Liver (tissue), 9 donors: ENCODE data around the gene INPP4A. TPM values are rescaled to one million over a fixed set of nuclear protein-coding genes. Genes with fewer than 3 reads are reported as not detected.
A peak's percentile ranks its signal among the peaks of the same experiment; 100 is the strongest.

Experiments
- DNase-seq: peaks from one replicate; pipeline ENCODE4 v3.0.0-alpha.2; 2017; ENCODE audit warnings: low spot score
- H3K27ac ChIP-seq, 2 donors: one replicate each; pipeline ENCODE4 v1.7.0; 2013; ENCODE audit warnings: inconsistent platforms in 2 of 2, low read length in 2 of 2, control low read depth in 1 of 2, low read depth in 1 of 2, mild to moderate bottlenecking in 1 of 2
- H3K27me3 ChIP-seq, 4 donors: one replicate each; pipeline versions ENCODE4 v1.6.1 to v1.7.0; 2013; ENCODE audit warnings: low read length in 3 of 4, inconsistent platforms in 1 of 4, mild to moderate bottlenecking in 1 of 4, moderate library complexity in 1 of 4; ENCODE audit not compliant: control insufficient read depth in 4 of 4, insufficient read depth in 4 of 4
- H3K36me3 ChIP-seq, 4 donors: one replicate each; pipeline versions ENCODE4 v1.6.1 to v1.7.0; 2013; ENCODE audit warnings: low read length in 3 of 4, mild to moderate bottlenecking in 3 of 4, low read depth in 1 of 4, moderate library complexity in 1 of 4; ENCODE audit not compliant: control insufficient read depth in 4 of 4, insufficient read depth in 3 of 4
- H3K4me1 ChIP-seq, 4 donors: one replicate each; pipeline versions ENCODE4 v1.6.1 to v1.7.0; 2013; ENCODE audit warnings: low read length in 3 of 4, mild to moderate bottlenecking in 3 of 4, moderate library complexity in 1 of 4; ENCODE audit not compliant: control insufficient read depth in 4 of 4, insufficient read depth in 4 of 4
- H3K4me3 ChIP-seq, 3 donors: one replicate each; pipeline versions ENCODE4 v1.6.1 to v1.7.0; 2013; ENCODE audit warnings: low read length in 3 of 3, control low read depth in 1 of 3, low read depth in 1 of 3, mild to moderate bottlenecking in 1 of 3
- H3K9ac ChIP-seq, 2 donors: one replicate each; pipeline ENCODE4 v1.7.0; 2013; ENCODE audit warnings: low read length in 2 of 2, mild to moderate bottlenecking in 2 of 2, moderate library complexity in 2 of 2, control low read depth in 1 of 2, low read depth in 1 of 2
- H3K9me3 ChIP-seq, 4 donors: one replicate each; pipeline versions ENCODE4 v1.6.1 to v1.7.0; 2013; ENCODE audit warnings: low read length in 3 of 4; ENCODE audit not compliant: control insufficient read depth in 4 of 4
- CTCF ChIP-seq: fragments of 150-350 bp; IDR thresholded peaks from 2 replicates; pipeline ENCODE4 v1.5.1; 2017; ENCODE audit warnings: improper control_type of control experiment, low read depth, low read length; ENCODE audit not compliant: missing input control
- EGR1 ChIP-seq, 2 donors: IDR thresholded peaks; 2 replicates each; pipeline ENCODE4 v1.6.1; 2016 to 2018; ENCODE audit warnings: antibody characterized with exemption in 2 of 2, low read depth in 2 of 2
- FOXA1 ChIP-seq: IDR thresholded peaks from 2 replicates; pipeline ENCODE4 v1.6.1; 2016; ENCODE audit warnings: antibody characterized with exemption
- FOXA2 ChIP-seq: IDR thresholded peaks from 2 replicates; pipeline ENCODE4 v1.6.1; 2016; ENCODE audit warnings: antibody characterized with exemption
- GABPA ChIP-seq, 2 donors: IDR thresholded peaks in 1 of 2; conservative IDR thresholded peaks in 1 of 2; 2 replicates each; pipeline ENCODE4 v1.6.1; 2016; ENCODE audit warnings: antibody characterized with exemption in 2 of 2, mild to moderate bottlenecking in 1 of 2, moderate library complexity in 1 of 2
- HNF4A ChIP-seq, 2 donors: conservative IDR thresholded peaks; 2 replicates each; pipeline ENCODE4 v1.6.1; 2016; ENCODE audit warnings: antibody characterized with exemption in 2 of 2, mild to moderate bottlenecking in 2 of 2
- HNF4G ChIP-seq: IDR thresholded peaks from 2 replicates; pipeline ENCODE4 v1.6.1; 2016; ENCODE audit warnings: antibody characterized with exemption
- JUND ChIP-seq, 2 donors: IDR thresholded peaks; 2 replicates each; pipeline ENCODE4 v1.6.1; 2016; ENCODE audit warnings: antibody characterized with exemption in 2 of 2
- NR2F2 ChIP-seq: IDR thresholded peaks from 2 replicates; pipeline ENCODE4 v1.6.1; 2016; ENCODE audit warnings: antibody characterized with exemption
- RAD21 ChIP-seq, 2 donors: IDR thresholded peaks; 2 replicates each; pipeline ENCODE4 v1.6.1; 2016; ENCODE audit warnings: antibody characterized with exemption in 2 of 2, mild to moderate bottlenecking in 2 of 2
- RXRA ChIP-seq, 2 donors: IDR thresholded peaks; 2 replicates each; pipeline ENCODE4 v1.6.1; 2017 to 2018; ENCODE audit warnings: antibody characterized with exemption in 2 of 2, mild to moderate bottlenecking in 1 of 2
- SP1 ChIP-seq: IDR thresholded peaks from 2 replicates; pipeline ENCODE4 v1.6.1; 2018; ENCODE audit warnings: antibody characterized with exemption, mild to moderate bottlenecking
- TAF1 ChIP-seq: conservative IDR thresholded peaks from 2 replicates; pipeline ENCODE4 v1.6.1; 2016; ENCODE audit warnings: antibody characterized with exemption, mild to moderate bottlenecking
- YY1 ChIP-seq: IDR thresholded peaks from 2 replicates; pipeline ENCODE4 v1.6.1; 2016; ENCODE audit warnings: antibody characterized with exemption, mild to moderate bottlenecking
- WGBS: extraction: QIAGEN DNeasy Blood & Tissue Kit; methylation state at CpG from one replicate; pipeline ENCODE4 v1.1.7; 2013; 5-methylcytosine and 5-hydroxymethylcytosine counted together
- polyA plus RNA-seq, 2 donors: library from polyadenylated mRNA; stranded (reverse) in 1 of 2; unstranded in 1 of 2; fragments of 200-250 nt in 1 of 2; fragments of >200 nt in 1 of 2; fragmentation: Nextera tagmentation in 1 of 2; extraction: Ambion mirVana in 1 of 2; gene quantifications; one replicate each; pipeline versions ENCODE4 v1.2.1 to v1.2.3, GENCODE V29; 2013 to 2015
- total RNA-seq, 2 donors: library from RNA; depleted of rRNA; stranded (reverse); fragments of >200 nt; gene quantifications; one replicate each; pipeline ENCODE4 v1.2.3, GENCODE V29; 2014
- TF ChIP-seq, protein P1 (sequence below): IDR thresholded peaks from 2 replicates; pipeline ENCODE4 v1.6.1; 2016; ENCODE audit warnings: antibody characterized with exemption
- TF ChIP-seq, protein P2 (sequence below): IDR thresholded peaks from 2 replicates; pipeline ENCODE4 v1.6.1; 2016; ENCODE audit warnings: antibody characterized with exemption, mild to moderate bottlenecking
- donor health status: healthy.
- donor health status: healthy.
- donor health status: healthy.
- donor health status: healthy.
- donor health status: healthy.

INPP4A gene
- total and polyA plus RNA-seq, 4 donors: 2.9 to 14.9 (median 7.2) TPM

GRCh38 chr2:98479371-98479770 lies 34.7 kb downstream of the INPP4A start:
- Histone ChIP-seq H3K27ac (no peak overlapping the region), H3K9me3 (no peaks in the 10 kb centered on the region), H3K27me3 (no peaks in the 10 kb centered on the region), H3K4me3 (no peak overlapping the region), H3K4me1 (peaks cover 4 to 13% (median 7%) of the 10 kb centered on the region in 4 donors), H3K36me3 (no peaks in the 10 kb centered on the region), H3K9ac (no peak overlapping the region)
- no peak for DNase-seq
- TF ChIP-seq YY1 (no peak), FOXA1 (no peak), GABPA (IDR thresholded peaks at IDR 0.05 in 1 of 2, conservative IDR thresholded peaks at IDR 0.05 in 1 of 2) (no peak), HNF4G (no peak)
- TF ChIP-seq, protein P1, sequence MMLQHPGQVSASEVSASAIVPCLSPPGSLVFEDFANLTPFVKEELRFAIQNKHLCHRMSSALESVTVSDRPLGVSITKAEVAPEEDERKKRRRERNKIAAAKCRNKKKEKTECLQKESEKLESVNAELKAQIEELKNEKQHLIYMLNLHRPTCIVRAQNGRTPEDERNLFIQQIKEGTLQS: no peak
- WGBS: 80% methylated on average over 4 of the region's 4 CpGs

- Histone ChIP-seq H3K9me3 (no peaks in the 10 kb centered on the region), H3K36me3 (no peaks in the 10 kb centered on the region), H3K27me3 (no peaks in the 10 kb centered on the region), H3K27ac (no peak overlapping the region), H3K4me1 (peaks cover 4 to 13% (median 7%) of the 10 kb centered on the region in 4 donors), H3K9ac (no peak overlapping the region), H3K4me3 (no peak overlapping the region)
- DNase-seq: no peak
- WGBS: 44% methylated on average over 4 of the region's 4 CpGs
- TF ChIP-seq NR2F2 (peak; percentile 55), HNF4A (conservative IDR thresholded peaks at IDR 0.05) (no peak)
- TF ChIP-seq, protein P2, sequence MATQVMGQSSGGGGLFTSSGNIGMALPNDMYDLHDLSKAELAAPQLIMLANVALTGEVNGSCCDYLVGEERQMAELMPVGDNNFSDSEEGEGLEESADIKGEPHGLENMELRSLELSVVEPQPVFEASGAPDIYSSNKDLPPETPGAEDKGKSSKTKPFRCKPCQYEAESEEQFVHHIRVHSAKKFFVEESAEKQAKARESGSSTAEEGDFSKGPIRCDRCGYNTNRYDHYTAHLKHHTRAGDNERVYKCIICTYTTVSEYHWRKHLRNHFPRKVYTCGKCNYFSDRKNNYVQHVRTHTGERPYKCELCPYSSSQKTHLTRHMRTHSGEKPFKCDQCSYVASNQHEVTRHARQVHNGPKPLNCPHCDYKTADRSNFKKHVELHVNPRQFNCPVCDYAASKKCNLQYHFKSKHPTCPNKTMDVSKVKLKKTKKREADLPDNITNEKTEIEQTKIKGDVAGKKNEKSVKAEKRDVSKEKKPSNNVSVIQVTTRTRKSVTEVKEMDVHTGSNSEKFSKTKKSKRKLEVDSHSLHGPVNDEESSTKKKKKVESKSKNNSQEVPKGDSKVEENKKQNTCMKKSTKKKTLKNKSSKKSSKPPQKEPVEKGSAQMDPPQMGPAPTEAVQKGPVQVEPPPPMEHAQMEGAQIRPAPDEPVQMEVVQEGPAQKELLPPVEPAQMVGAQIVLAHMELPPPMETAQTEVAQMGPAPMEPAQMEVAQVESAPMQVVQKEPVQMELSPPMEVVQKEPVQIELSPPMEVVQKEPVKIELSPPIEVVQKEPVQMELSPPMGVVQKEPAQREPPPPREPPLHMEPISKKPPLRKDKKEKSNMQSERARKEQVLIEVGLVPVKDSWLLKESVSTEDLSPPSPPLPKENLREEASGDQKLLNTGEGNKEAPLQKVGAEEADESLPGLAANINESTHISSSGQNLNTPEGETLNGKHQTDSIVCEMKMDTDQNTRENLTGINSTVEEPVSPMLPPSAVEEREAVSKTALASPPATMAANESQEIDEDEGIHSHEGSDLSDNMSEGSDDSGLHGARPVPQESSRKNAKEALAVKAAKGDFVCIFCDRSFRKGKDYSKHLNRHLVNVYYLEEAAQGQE: peak; percentile 96
These were observed 35.4 kb downstream of the INPP4A start for GRCh38 chr2:98479959-98480524.

DNA sequence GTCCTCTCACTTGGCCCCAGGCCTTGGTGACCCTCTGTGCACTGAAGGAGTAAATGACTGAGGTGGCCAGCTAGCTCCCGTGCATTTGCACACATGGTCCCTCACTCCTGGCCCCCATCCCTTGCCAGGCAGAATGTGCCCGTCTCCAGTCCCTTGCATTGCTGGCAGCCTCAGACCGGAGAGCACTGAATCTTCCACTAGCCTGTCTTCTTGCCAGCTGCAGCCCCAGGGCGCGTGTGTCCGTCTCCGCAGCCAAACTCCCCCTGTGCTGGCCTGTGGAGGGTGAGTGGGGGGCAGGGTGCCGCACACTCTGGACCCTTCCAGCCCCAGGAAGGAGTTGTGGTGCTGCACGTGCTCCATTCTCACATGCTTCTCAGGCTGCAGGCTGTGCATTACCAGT lies 35.9 kb downstream of the INPP4A start:
- Histone ChIP-seq H3K4me1 (peaks cover 4 to 13% (median 7%) of the 10 kb centered on the region in 4 donors), H3K9ac (no peak overlapping the region), H3K27me3 (no peaks in the 10 kb centered on the region), H3K9me3 (no peaks in the 10 kb centered on the region), H3K27ac (no peak overlapping the region), H3K4me3 (no peak overlapping the region), H3K36me3 (no peaks in the 10 kb centered on the region)
- no peak for DNase-seq
- WGBS: 96% methylated on average over 9 of the region's 9 CpGs
- TF ChIP-seq TAF1: no peak
- no peak for TF ChIP-seq HNF4G
- no peak for TF ChIP-seq RXRA (IDR thresholded peaks at IDR 0.05)
- no peak for TF ChIP-seq SP1
- no peak for TF ChIP-seq GABPA (IDR thresholded peaks at IDR 0.05 in 1 of 2, conservative IDR thresholded peaks at IDR 0.05 in 1 of 2)
- no peak for TF ChIP-seq HNF4A (conservative IDR thresholded peaks at IDR 0.05)
- TF ChIP-seq CTCF: no peak
- TF ChIP-seq RAD21 (IDR thresholded peaks at IDR 0.05): no peak
- TF ChIP-seq FOXA2: no peak
- TF ChIP-seq, protein P1: no peak
- no peak for TF ChIP-seq JUND (IDR thresholded peaks at IDR 0.05)
- TF ChIP-seq, protein P2: no peak
- TF ChIP-seq FOXA1: no peak
- TF ChIP-seq EGR1 (IDR thresholded peaks at IDR 0.05; ENCODE audit: low read depth in 2 of 2): no peak
